Esophagus muscularis mucosa (tissue), 4 donors: Measurements from ENCODE around the gene SELENOT. TPM values are rescaled to one million over a fixed set of nuclear protein-coding genes. Genes with fewer than 3 reads are reported as not detected.
"Not testable (repeated sequence)": the region's sequence is repeated elsewhere in the genome, so short reads cannot be mapped to it uniquely, and the experiment has no call there.

Experiments used
- DNase-seq: peaks from one replicate; pipeline ENCODE4 v3.0.0-alpha.2; 2017; ENCODE audit errors: extremely low spot score
- H3K27ac ChIP-seq, 4 donors: fragments of 200-600 bp; sonication (generic); replicated peaks in 1 of 4; 1 replicate in 3 of 4; 2 replicates in 1 of 4; pipeline ENCODE4 v1.5.1; 2016 to 2019; ENCODE audit warnings: mild to moderate bottlenecking in 1 of 4
- H3K27me3 ChIP-seq, 4 donors: fragments of 200-600 bp; sonication (generic); one replicate each; pipeline versions ENCODE4 v1.5.1 to v1.6.0; 2016 to 2019
- H3K36me3 ChIP-seq, 4 donors: fragments of 200-600 bp; sonication (generic); one replicate each; pipeline ENCODE4 v1.5.1; 2016 to 2019
- H3K4me1 ChIP-seq, 4 donors: fragments of 200-600 bp; sonication (generic); one replicate each; pipeline ENCODE4 v1.5.1; 2016 to 2019
- H3K4me3 ChIP-seq, 4 donors: fragments of 200-600 bp; sonication (generic); 1 replicate in 2 of 4; 2 replicates in 2 of 4; pipeline ENCODE4 v1.5.1; 2016 to 2019; ENCODE audit warnings: mild to moderate bottlenecking in 4 of 4, moderate library complexity in 1 of 4
- H3K9me3 ChIP-seq, 4 donors: fragments of 200-600 bp; sonication (generic); 1 replicate in 3 of 4; 2 replicates in 1 of 4; pipeline ENCODE4 v1.5.1; 2016 to 2019
- CTCF ChIP-seq, 3 experiments: fragments of 200-600 bp in 2 of 3; fragments of 450-650 bp in 1 of 3; sonication (generic) in 2 of 3; IDR thresholded peaks; one replicate each; pipeline ENCODE4 v1.5.1; 2017 to 2019; ENCODE audit warnings: antibody characterized with exemption in 3 of 3, mild to moderate bottlenecking in 2 of 3, moderate library complexity in 1 of 3
- EP300 ChIP-seq: sonication (generic); formaldehyde crosslinking; IDR thresholded peaks from one replicate; pipeline ENCODE4 v1.6.1; 2017; ENCODE audit warnings: antibody characterized with exemption
- POLR2A ChIP-seq: fragments of 450-650 bp; IDR thresholded peaks from one replicate; pipeline ENCODE4 v1.6.1; 2017; ENCODE audit warnings: antibody characterized with exemption, moderate library complexity, mild to moderate bottlenecking, low read depth
- POLR2AphosphoS5 ChIP-seq, 2 donors: sonication (generic); formaldehyde crosslinking; IDR thresholded peaks; one replicate each; pipeline ENCODE4 v1.6.1; 2017; ENCODE audit warnings: antibody characterized with exemption in 2 of 2
- WGBS: methylation state at CpG from one replicate; pipeline ENCODE4 v1.1.5; 2018; 5-methylcytosine and 5-hydroxymethylcytosine counted together
- intact Hi-C: fragments of 100-400 bp; cut with DNase I; formaldehyde crosslinking; loops from one replicate; pipeline ENCODE4 v1.15.1; 2023
- total RNA-seq, 4 donors: library from RNA; depleted of rRNA; stranded (reverse); fragments of >200 nt; gene quantifications; one replicate each; pipeline versions ENCODE4 v1.1.0 to v1.2.1, GENCODE V29; 2016

Gene SELENOT
- total RNA-seq, 4 donors from 2014 or later: 34.5 to 124 (median 67.5) TPM

DNA sequence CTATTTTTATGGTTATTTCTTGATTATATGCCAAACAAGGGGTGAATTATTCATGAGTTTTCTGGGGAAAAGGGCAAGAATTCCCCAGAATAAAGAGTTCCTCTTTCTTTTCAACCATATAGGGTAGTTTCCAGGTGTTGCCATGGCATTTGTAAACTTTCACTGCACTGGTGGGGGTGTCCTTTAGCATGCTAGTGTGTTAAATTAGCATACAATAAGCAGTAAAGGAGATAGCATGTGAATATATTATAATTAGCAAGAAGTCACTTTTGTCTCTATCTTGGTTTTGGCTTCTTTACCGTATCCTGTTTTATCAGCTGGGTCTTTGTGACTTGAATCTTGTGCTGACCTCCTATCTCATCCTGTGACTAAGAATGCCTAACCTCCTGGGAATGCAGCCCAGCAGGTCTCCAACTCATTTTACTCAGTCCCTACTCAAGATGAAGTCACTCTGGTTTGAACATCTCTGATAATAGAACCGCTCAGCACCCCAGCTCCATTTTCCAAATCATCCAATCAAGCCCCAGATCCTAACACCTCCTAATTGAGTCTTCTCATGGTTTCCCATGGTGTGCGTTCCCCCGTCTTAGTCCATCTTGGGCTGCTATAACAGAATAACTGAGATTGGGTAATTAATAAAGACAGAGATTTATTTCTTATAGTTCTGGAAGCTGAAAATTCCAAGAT lies 3.4 kb upstream of the SELENOT start:
- no peak for DNase-seq
- Histone ChIP-seq H3K9me3 (no peaks in the 10 kb centered on the region), H3K36me3 (no peaks in the 10 kb centered on the region), H3K27ac (no peak overlapping the region), H3K4me1 (peaks cover 15 to 26% (median 18%) of the 10 kb centered on the region in 4 donors), H3K4me3 (no peak overlapping the region), H3K27me3 (no peaks in the 10 kb centered on the region)
- no peak for TF ChIP-seq EP300
- TF ChIP-seq POLR2A: no peak
- no peak for TF ChIP-seq CTCF (IDR thresholded peaks at IDR 0.05)
- no peak for TF ChIP-seq POLR2AphosphoS5 (IDR thresholded peaks at IDR 0.05)
- intact Hi-C loops: loop anchor here (5.0 kb wide), 2 partner anchors 52 to 103 kb away; partner anchors contain the start of genes EIF2A, ERICH6 and SERP1
- WGBS: 72% methylated on average over 4 of the region's 4 CpGs

DNA sequence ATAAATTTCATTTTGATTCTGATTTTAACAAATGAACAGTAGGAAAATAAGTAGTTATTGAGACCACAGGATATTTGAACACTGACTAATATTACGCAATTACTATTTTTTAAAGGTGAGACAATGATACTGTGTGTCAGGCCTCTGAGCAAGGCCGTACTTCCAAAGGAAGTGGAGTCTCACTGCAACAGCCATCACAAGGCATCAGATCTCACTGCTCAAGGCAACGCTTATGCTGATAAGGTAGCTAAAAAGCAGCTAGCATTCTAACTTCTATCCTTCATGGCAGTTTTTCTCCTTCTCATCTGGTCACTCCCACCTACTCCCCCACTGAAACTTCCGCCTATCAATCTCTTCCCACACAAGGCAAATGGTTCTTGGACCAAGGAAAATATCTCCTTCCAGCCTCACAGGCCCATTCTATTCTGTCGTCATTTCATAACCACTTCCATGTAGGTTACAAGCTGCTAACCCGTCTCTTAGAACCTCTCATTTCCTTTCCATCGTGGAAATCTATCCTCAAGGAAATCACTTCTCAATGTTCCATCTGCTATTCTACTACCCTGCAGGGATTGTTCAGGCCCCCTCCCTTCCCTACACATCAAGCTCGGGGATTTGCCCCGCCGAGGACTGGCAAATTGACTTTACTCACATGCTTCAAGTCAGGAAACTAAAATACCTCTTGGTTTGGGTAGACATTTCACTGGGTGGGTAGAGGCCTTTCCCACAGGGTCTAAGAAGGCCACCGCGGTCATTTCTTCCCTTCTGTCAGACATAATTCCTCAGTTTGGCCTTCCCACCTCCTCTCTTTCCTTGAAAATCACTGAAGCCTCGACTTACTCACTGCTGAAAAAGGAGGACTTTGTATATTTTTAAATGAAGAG lies 2.2 kb upstream of the SELENOT start:
- H3K36me3 ChIP-seq, H3K27ac ChIP-seq, H3K9me3 ChIP-seq, DNase-seq, H3K4me3 ChIP-seq, H3K27me3 ChIP-seq: not testable (repeated sequence)
- intact Hi-C loops: loop anchor here (5.0 kb wide), 2 partner anchors 54 to 101 kb away; partner anchors contain the start of genes EIF2A, ERICH6 and SERP1
- peaks cover 20 to 38% (median 29%) of the 10 kb centered on the region in 4 donors for H3K4me1 ChIP-seq
- WGBS: 93% methylated on average over 13 of the region's 13 CpGs

DNA sequence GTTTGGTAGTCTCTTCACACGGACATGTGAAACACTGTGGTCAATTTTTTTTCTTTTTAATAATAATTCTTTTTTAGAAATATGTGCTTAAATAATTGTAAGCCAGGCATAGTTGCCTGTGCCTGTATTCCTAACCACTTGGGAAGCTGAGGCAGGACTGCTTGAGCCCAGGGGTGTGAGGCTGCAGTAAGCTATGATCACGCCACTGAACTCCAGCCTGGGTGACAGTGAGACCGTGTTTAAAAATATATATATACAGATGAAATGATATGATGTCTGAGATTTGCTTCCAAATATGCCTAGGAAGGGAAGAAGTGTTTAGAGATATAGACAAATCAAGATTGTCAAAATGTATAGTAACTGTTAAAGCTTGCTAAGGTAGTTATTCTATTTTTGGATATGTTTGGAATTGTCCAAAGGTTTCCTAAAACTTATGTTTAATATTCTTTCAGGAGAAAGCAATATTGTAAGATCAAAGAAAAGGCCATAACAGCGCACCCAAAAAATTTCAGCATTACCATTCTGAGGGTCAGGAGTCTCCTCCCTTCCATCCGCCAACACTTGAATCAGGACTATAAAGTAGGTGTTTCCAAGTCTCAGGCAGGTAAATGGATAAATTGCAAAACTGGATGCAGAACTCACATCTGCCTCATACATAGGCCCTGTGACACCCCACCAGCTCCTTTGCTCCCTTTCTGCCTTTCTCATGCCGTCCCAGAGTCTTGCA lies 532 bp upstream of the SELENOT start:
- no peak for TF ChIP-seq POLR2AphosphoS5 (IDR thresholded peaks at IDR 0.05)
- TF ChIP-seq EP300: no peak
- no peak for TF ChIP-seq CTCF (IDR thresholded peaks at IDR 0.05)
- no peak for TF ChIP-seq POLR2A

DNA sequence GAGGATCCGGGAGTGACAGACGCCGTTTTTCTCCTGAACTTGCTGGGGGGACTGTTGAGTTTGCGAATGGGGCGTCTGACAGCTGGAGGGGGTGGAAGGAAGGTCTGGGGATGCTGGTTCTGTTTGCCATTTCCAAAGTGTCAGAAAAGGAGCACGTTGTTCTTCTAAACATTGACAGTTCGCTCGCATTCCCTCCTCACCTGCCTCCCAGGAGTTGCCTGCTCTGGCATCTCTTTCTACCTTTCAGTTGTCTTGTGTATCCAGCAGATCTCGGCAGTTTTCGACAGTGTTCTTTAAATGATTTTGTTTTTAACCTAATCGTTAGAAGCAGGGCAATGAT lies 829 bp downstream of the SELENOT start:
- Histone ChIP-seq H3K36me3 (peaks cover 0 to 7% (median 0%) of the 10 kb centered on the region in 4 donors), H3K27me3 (no peaks in the 10 kb centered on the region), H3K27ac (peak overlapping the region; percentile 90 to 98 (median 96)), H3K9me3 (no peaks in the 10 kb centered on the region), H3K4me1 (peaks cover 29 to 67% (median 57%) of the 10 kb centered on the region in 4 donors), H3K4me3 (peak overlapping the region; percentile 70 to 84 (median 79))
- DNase-seq: no peak
- TF ChIP-seq POLR2AphosphoS5 (IDR thresholded peaks at IDR 0.05) (no peak), POLR2A (no peak), CTCF (IDR thresholded peaks at IDR 0.05) (no peak), EP300 (no peak)
- intact Hi-C loops: loop anchor here (5.0 kb wide), 2 partner anchors 57 to 98 kb away; partner anchors contain the start of genes EIF2A, ERICH6 and SERP1
- WGBS: 0% methylated on average over 9 of the region's 11 CpGs

More for the DNA sequence above, 532 bp upstream of the SELENOT start:
- no peaks in the 10 kb centered on the region for H3K27me3 ChIP-seq
- peaks cover 0 to 7% (median 0%) of the 10 kb centered on the region in 4 donors for H3K36me3 ChIP-seq
- DNase-seq: no peak
- 22% methylated on average over 6 of the region's 6 CpGs for whole genome bisulfite sequencing
- peak overlapping the region; percentile 70 to 84 (median 79) for H3K4me3 ChIP-seq
- peaks cover 23 to 55% (median 44%) of the 10 kb centered on the region in 4 donors for H3K4me1 ChIP-seq
- intact Hi-C loops: loop anchor here (5.0 kb wide), 2 partner anchors 55 to 100 kb away; partner anchors contain the start of genes EIF2A, ERICH6 and SERP1
- H3K9me3 ChIP-seq: no peaks in the 10 kb centered on the region
- H3K27ac ChIP-seq: peak overlapping the region; percentile 90 to 98 (median 96)
